GM10847 (cell line): ENCODE measurements around the gene UBASH3B.

Source experiments
- POLR2A ChIP-seq: IDR thresholded peaks from 2 replicates; pipeline ENCODE4 v1.6.1; 2011; ENCODE audit not compliant: insufficient read length; ENCODE audit errors: extremely low read depth

The UBASH3B gene

DNA sequence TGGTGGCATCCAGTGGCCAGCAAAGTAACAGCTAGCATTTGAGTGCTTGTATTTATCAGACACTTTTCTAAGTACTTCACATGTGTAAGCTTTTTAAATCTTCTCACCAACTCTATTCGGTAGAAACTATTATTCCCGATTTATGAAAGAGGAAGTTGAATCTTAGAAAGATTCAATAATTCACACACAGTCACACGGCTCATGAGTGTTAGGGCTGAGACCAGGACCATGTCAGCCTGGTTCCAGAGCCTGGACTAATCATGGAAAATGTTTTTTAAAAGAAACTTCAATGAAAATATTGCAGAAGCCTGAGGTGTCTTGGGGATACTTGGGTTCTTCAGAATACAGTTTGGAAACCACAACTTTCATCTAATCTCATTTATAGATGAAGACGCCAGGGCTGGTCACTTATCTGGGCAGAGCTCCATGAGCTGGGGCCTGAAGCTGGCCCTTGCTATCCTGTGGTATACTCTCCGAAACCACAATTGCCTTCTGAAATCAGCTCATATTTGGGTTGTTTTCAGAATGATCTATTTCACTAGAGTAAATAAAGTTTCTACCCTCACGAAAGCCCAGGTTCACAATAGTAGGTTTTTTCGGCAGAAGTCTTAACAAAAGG, 178.4 kb downstream of the UBASH3B start:
- no peak for TF ChIP-seq POLR2A

DNA sequence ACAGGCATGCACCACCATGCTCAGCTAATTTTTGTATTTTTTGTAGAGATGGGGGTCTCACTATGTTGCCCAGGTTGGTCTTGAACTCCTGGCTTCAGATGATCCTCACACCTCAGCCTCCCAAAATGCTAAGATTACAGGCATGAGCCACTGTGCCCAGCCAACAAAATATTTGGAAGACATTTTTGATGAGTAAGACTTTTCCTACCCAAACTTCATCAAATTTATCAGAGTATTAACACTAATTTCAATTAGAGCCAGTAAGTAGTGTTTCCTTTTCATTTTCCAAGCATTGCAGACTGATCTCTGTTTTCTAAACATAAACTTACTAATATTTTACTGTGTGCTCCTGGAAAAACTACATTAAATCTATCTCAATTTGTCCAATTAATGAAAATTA, 181.4 kb downstream of the UBASH3B start:
- TF ChIP-seq POLR2A = no peak

DNA sequence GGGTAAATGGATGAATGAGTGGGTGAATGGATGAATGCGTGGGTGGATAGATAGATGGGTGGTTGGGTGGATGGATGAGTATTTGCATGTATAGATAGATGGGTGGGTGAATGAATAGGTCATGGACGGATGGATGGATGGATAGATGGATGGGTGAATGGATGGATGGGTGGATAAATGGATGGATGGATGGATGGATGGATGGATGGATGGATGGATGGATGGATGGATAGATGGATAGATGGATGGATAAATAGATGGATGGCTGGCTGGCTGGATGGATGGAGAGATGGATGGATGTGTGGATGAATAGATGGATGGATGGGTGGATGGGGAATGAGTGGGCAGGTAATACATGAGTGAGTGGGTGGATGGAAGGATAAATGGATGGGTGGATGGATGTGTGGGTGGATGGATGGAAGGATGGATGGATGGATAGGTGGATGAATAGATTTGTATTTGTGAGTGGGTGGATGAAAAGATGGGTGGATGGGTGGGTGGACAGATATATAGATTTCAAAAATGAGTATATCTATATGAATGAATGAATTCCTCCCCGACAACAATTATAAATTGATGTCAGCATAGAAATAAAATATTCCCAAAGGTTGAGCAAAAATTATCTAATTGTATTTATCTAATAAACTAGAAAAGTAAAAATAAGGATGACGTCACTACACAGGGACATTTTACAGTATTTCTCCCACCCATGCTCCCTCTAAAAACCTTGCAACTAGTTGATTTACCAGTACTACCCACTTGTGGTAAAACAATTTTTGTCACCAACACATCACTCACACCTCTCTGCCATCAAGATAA, 182.2 kb downstream of the UBASH3B start:
- TF ChIP-seq POLR2A = no peak

DNA sequence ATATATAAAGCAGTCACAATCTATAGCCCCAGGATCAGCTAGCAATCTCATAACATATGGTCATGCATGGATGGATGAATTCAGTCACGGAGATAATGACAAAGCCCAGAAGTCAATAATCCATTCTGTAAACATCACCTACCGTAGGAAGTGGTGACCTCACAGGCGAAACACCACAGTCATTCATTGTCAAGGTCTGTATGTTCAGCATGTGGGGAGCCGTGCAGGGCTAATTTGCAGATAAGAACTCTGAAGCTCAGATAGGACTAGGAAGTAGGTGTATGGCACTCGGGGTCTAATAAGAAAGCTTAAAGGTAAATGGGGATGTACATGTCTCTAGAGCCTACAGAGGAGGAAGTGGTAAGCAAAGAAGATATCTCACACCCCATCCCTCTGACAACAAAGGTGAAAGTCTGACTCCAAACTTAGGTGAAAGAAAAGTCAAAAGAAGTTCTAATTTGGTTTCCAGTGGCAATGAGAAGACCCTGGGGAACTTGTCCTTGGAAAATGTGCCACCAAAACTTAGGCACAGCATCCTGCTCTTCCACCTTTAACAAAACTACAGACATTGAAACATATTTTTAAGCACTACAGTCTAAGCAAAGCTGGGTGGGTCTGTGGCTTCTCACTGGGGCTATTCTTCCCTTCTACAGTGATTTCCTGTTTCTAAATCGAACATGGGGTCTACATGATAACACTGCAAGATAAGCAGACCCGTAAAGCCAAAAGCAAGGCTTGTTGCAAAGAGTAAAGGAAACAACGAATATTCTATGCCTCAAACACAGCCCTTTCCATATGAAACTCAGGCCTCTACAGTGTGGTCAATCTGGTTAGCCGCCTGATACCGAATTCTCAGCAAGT, 188.0 kb downstream of the UBASH3B start:
- no peak for TF ChIP-seq POLR2A

GRCh38 chr11:122847466-122847865, 191.9 kb downstream of the UBASH3B start:
- TF ChIP-seq POLR2A = no peak

DNA sequence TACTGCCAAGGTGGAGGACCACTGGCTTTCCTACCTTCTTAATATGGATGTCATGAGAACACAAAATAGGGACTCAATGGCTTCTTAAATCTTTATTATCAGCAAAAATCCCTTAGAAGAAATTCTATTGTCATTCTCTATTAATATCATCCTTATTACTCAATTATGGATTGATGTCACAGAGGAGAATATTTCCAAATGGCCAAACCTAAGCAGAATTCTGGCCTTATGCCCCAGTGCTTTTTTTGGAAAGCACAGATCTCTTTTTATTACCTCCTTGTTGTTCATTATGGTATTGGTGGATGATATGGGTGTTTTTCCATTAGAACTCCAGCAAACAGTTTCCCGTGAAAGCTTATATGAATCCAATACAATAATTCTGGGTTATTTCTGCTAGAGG, 192.7 kb downstream of the UBASH3B start:
- TF ChIP-seq POLR2A = no peak

- TF ChIP-seq POLR2A = no peak
Measured at GRCh38 chr11:122850076-122850631, 194.6 kb downstream of the UBASH3B start.

GRCh38 chr11:122851366-122851966, 195.9 kb downstream of the UBASH3B start:
- TF ChIP-seq POLR2A = no peak

- TF ChIP-seq POLR2A = no peak
Measured at GRCh38 chr11:122852074-122852795, 196.7 kb downstream of the UBASH3B start.

DNA sequence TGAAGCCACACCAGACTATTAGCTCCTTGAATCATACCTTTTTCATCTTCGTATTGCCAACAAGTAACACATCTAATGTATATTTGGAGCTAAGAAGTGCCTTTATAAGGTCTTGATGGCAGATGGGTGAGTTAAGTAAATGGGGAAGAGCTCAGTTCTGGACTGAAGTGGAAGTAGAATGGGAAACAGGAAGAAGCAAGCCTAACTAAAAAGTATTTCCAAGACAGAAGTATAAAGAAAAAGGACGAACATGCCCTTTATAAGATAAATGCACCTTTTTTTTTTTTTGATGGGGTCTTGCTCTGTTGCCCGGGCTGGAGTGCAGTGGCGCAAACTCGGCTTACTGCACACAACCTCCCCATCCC, 197.3 kb downstream of the UBASH3B start:
- TF ChIP-seq POLR2A = no peak

GRCh38 chr11:122853261-122853660, 197.7 kb downstream of the UBASH3B start:
- no peak for TF ChIP-seq POLR2A

- no peak for TF ChIP-seq POLR2A
Measured at GRCh38 chr11:122853971-122854446, 198.5 kb downstream of the UBASH3B start.

DNA sequence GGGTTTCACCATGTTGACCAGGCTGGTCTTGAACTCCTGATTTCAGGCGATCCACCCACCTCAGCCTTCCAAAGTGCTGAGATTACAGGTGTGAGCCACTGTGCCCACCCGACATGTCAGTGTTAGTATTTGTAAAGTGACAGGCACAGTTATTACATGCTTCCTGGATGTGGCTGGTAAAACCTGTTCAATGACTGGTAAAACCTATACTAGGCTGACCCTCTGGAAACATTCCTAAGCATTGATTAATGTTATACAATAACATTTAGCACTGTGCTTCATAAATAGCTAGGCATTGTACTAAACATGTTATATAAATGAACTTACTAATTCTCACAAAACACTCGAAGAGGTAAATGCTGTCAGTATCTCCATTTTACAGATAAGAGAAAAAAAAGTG, 206.1 kb downstream of the UBASH3B start:
- TF ChIP-seq POLR2A = no peak

DNA sequence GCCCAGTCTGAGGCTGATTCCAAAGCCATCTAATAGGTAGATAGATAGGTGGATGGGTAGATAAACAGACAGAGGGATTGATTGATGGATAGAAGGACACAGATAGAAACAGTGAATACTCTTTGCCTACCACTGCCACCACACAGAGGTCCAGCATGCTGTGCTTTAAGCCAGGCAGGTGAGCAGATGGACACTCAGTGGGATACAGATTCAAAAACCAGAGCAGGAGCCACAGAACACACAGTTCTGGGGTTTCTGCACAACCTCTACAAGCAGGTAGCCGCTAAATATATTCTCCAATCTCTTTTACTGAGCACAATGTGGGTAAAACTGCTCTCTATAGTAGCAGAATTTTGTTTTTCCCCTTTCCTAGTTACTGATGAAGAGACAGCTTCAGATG, 206.6 kb downstream of the UBASH3B start:
- no peak for TF ChIP-seq POLR2A
